Ammon's horn (tissue), 1 donor: ENCODE data around the gene PLEKHA6.
"Not testable (repeated sequence)": the region's sequence is repeated elsewhere in the genome, so short reads cannot be mapped to it uniquely, and the experiment has no call there.

ENCODE experiments used
- DNase-seq: peaks from one replicate; pipeline ENCODE4 v3.0.0-alpha.2; 2016; ENCODE audit warnings: low spot score

Gene PLEKHA6

DNA sequence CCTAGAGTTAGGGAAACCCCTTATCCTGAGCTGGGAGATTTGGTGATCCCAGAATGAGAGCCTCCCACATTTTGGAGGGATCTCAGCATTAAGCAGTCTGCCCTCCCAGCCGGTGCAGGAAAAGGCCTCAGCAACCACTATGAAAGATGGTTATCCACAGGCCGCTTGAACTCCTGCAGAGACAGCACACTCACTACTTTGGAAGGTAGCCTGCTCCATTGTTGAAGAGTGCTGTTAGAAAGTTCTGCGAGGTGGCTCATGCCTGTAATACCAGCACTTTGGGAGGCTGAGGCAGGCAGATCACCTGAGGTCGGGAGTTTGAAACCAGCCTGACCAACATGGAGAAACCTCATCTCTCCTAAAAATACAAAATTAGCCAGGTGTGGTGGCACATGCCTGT lies 48.8 kb downstream of the PLEKHA6 start:
- not testable (repeated sequence) for DNase-seq

DNA sequence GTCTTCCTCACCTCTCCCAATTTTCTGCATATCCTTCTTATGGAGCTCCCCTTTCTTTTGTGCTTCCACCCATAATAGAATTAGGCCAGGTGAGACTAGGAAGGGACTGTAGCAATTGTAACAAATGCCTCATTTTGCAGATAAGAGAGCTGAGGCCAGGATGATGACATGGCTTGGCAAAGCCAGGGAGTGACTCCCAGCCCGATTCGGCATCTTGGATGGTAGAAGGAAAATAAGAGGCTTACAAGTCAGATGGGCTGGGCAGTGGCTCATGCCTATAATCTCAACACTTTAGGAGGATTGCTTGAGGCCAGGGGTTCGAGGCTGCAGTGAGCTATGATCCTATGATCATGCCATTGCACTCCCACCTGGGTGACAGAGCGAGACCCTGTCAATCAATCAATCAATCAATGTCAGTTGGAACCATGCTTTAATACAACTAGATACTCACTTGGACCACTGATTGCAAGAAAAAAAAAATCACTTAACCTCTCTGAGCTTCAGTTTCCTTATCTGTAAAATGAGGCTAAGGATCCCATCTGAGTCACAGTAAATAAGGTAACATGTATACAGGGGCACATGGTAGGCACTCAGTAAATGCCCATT lies 51.6 kb downstream of the PLEKHA6 start:
- no peak for DNase-seq

DNA sequence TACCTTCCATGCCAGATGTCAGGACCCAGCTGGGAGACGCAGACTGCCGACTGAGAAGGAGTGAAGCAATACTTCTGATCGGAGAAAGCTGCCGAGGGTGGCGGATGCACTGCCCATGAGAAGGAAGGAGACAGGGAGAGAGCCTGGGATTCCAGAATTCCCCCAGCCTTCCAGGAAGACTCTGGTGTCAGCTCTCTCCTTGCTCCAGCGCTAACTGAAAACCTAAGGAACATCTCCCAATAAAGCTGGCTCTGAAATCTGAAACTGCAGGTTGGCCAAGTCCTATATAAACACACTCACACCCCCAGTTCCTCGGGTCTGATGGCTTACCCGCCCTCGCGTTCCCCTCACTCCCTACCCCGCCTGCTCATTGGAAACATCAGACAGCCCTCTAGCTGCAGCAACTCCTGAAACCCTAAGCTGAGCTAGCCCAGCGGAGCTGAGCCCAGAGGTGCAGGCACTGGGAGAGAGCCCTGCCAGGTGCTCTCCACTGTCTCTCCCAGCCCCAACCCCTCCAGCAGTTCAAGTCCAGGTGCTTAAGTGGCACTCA lies 52.3 kb downstream of the PLEKHA6 start:
- DNase-seq = peak; percentile 47

DNA sequence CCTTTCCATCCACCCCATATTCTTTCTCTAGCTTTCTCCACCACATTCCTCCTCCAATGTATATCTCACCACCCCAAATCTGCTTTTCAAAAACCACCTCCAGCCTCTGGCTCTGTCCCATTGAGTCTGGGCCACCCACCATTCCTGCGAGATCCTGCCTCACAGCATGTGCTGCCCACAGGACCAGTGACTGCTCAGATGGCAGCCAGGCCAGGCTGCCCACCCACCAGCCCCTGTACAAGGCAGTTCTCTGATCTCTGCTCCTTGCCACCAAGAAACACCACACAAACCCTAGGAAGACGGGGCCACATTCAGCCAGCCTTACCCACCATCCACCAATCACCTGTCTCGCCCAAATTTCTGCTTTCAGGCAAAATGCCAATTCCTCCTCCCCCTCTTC lies 53.7 kb downstream of the PLEKHA6 start:
- no peak for DNase-seq

DNA sequence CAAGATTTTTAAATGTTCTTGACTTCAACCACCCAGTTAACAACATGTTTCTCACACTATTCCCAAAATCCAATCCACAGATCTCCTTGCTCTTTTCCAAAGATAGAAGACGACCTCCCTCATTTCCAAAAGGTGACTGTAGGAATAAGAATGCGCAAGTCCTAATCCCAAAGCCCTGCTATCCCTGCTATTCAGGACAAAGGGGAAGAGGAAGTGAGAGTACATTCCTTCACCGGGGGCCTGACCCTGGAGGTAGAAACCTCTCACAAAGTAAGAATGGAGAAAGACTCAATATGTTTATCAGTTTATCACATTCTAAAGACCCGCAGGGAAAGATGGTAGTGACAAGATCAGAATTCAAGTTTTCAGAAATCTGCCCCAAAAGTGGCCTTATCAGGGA lies 55.7 kb downstream of the PLEKHA6 start:
- DNase-seq = no peak

DNA sequence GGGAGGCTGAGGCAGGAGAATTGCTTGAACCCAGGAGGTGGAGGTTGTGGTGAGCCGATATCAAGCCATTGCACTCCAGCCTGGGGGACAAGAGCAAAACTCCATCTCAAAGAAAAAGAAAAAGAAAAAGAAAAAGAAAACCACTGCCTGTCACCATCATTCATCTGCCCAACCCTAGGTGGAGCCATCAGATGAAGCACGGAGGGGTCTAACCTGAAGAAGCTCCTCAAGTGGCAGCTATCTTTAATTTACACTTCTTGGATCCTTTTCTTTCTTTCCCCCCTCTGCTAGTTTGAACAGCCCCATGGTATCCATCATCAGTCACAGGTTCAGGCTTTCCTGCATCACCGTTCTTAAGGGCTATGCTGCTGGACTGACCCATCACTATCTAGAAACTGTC lies 57.0 kb downstream of the PLEKHA6 start:
- no peak for DNase-seq

DNA sequence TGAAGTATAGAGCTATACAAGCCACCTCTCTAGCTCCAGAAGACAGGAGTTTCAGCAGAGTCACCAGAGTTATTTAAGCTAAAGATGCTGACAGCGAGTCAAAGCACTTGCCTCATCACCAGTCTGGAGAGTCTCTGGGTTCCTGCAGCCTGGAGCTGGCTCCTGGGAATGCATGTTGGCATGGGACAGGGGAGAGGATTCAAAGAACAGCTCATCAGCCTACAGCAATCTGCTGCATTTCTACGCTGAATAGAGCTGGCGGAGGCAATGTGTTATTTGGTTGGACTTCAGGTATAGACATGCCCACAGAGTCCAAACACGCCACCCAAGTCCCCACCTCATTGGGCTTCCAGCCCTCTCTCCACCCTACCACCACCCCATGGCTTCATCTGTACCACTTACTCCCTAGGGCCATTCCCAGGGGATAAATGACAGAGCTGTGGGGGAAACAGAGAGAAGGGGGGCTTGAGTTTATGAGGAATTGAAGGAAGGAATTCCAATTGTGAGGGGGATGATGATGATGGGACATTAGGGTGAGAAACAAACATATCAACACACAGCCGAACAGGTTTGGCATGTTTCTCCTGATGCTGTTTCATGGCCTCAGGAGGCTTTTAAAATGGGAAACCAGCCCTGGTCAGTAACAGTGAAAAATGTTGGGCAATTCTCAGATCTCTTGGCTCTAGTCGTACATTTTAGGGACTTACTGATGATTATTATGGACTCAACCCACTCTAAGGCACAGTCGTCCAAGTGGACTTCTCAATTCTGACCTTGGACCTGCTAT lies 58.4 kb downstream of the PLEKHA6 start:
- peak; percentile 63 for DNase-seq

DNA sequence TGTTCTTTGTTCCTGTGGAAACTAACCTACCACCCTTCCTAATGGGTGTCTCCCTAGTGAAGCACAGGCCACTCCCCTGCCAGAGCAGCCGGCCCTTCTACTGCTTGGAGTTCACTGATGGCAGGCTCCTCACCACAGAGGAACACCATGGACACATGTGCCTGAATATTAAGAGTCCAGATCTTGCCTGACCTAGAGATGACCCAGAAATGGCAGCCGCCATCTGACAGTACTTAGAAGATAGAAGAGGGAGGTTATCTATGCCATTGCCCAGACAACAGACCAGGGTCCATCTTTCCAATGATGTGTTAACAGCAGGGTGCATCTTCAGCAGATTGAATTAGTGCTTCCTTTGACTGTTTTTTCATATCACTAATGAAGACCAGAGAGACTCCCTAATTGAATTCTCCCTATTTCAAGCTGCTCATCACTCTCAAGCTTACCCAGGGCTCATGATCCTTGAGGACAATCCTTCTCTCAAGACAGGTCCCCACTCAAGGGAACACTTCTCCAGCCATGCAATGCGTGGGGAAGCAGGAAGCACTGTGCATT lies 59.8 kb downstream of the PLEKHA6 start:
- DNase-seq = no peak

DNA sequence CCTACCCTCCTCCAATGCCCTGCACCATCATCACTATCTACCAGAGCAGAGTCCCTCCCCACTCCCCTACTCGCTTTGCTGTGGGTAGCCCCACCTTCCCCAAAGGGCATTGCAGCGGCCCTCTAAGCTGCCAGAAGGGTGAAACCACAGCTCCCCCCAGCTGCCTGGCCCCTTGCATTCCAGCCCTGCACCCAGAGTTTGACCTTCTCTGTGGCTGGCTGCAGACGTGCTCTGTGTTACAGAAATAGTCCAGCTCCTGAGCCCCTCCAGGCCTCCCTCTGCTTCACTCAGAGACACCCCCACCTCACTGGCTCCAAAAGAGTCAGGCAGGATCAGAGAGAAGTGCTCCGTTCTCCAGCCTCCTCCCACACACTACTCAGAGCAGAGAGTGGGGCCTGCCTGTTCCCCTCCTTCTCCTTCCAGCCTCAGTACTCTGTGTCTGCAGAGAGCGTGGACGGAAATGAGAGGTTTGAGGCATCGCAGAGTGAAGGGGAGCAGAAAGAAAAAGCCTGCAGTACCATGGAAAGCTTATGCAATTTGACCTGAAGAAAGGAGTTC lies 63.2 kb downstream of the PLEKHA6 start:
- DNase-seq = peak; percentile 71

DNA sequence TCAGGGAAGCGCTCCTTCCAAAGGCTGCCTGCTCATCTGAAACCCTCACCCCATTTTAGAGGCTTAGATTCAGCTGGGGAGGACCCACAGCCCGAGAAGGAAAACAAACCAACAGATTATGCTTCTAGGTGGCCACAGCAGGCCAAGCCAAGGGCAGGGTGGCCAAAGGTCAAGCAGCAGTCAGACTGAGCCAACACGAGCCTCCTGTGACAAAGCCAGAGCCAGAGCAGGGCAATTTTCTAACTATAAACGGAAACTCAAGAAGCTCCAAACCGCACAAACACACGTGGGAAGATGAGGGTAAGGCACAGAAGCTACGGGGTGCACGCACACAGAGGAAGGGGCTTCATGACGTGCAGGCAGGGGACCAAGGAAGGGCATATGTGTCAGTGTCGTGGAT lies 64.1 kb downstream of the PLEKHA6 start:
- no peak for DNase-seq

DNA sequence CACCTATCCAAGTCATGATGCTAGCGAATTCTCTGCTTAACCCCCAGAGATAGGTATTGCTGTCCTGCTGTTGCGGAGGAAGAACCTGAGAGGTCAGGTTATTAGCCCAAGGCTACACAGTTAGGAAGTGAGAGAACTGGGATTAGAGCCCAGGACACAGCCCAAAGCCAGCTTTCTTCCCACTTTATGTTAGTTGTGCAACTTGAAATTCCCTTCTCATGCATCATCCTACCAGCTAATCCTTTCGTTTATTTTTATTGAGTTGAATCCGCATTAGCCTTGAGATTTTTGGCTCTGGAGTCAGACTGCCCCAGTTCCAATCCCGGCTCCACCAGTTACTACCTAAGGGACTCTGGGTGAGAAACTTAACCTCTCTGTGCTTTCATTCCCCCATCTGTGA lies 65.4 kb downstream of the PLEKHA6 start:
- DNase-seq = no peak

DNA sequence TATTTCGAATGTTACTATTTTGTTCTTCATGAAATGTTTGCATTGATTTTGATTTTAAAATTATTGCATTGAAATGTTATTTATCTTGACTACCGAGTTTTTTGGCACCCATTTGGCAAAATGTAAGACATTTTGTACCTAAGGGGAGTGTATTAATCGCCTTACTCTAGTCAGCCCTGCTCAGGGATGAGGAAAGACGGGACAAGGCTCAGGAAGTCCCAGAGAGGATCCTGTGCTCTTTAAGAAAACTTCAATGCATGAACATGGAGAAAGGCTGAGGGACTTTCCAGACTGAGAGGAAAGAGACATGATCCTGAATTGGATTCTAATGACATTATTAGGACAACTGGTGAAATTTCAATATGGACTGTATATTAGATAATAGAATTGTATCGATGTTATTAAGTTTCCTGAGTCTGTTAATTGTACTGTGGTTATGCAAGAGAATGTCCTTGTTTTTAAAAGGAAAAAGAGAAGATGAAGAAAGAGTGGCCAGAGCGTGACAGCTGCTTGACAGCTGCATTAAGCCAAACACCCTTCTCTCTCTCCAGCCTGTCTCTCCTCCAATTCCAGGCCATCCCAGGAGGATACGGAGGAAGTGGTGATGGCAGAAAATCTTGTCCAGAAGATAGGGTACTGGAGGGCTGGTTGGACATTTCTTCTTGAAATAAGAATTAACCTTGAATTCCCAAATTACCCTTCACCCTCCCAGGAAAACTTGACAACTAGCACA lies 66.0 kb downstream of the PLEKHA6 start:
- DNase-seq = no peak

DNA sequence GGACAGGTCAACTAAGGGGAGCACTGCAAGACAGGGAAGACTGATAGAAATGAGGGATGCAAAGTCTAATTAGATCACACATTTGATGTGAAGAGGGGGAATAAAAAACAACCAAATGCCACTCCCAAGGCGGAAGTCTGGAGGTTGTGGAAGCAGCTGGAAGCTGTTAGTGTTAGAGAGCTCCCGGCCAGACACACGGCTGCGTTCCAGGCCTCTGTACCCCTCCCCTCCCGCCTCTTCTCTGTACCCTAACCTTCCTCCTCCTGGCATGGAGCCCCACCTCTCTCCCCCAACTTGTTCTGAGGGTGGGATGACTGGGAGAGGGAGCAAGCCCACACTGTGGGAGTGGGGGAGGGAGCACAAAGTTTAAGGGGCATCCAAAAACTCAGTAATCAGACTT lies 67.0 kb downstream of the PLEKHA6 start:
- no peak for DNase-seq

DNA sequence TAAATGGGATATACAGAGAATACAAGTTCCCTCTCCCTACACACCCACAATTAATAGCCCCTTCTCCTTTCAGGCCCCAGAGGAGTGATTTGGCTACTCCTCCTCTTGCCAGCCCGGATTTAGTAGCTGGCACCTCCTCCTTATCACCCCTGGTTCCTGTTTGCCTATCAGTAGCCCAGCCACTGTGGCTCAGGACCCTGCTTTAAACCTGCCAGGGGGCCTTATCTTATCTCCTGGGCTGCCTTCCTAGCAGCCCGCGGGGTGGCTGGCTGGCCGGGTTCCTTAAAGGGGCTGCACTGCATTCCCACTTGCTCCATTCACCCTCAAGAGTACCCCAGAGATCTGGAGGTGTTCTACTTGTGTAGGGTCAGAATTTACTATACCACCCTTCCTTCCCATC lies 70.4 kb downstream of the PLEKHA6 start:
- DNase-seq = no peak

DNA sequence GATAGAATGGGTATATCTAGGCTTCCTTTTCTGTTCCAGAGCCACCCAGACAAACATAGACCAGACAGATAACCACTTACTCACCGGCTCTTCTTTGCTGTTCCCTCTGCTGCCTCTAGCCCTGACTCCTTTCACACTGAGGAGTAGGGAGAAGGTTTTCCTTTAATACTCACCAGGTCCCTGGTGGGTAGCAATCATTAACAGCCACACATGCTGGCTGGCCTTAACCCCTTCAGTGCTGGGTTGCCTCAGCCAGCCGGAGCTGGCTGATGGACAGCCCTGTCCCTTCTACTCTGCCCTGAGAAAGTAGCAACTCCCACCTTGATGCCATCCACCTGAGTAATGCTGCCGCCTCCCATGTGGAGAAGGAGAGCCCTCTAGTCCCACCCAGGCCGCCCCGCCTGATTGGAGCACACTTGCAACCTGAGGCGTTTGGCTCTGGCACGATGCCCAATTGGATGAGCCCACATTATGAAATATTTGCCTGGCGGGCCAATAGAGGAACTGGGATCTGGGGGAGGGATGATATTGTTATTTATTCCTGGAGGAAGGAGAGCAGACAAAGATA lies 71.6 kb downstream of the PLEKHA6 start:
- DNase-seq = no peak

DNA sequence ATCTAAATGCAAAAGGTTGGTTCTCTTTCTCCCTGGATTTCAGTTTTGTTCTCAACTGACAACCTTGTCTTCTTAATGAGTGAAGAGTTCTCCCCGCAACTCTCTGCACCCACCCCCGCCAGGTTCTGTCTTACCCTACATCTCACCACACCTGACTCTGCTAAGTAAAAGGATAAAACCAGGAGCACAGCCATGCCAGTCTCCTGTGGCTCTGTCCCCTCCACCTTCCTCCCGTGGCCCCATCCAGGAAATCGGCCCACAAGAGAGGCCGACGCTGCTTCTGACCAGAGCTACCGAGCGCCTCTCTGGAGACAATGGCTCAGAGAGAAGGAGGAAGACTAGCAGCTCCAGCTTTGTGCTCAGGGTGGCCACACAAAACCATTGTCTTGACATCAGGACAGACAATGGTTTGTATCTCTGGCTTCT lies 72.2 kb downstream of the PLEKHA6 start:
- peak; percentile 59 for DNase-seq

DNA sequence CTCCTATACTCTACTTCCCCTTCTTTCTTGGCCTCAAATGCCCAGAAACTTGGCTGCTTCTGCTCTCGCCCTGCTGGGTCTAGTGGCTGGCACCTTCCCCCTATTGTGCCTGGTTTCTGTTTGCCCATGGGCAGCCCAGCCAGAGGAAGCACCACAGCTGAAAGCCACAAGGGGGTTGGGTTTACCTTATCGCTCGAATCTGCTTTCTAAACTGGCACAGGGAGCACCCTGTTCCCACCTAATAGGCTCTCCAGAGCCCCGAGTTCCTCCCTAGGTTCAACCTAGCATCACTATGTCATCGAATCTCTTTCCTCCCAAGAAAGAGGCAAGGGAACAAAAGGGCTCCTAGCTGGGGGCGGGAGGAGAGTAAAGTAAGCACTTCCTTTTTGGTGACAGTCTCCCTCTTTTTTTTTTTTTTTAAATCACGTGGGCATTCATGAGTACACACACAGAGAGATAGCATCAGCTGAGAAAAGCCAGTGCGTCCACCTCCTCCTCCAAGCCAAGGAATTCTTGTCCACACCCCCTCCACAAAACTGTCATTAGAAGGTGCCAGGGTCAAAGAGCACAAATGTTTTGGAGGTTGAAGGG lies 72.8 kb downstream of the PLEKHA6 start:
- peak; percentile 84 for DNase-seq

DNA sequence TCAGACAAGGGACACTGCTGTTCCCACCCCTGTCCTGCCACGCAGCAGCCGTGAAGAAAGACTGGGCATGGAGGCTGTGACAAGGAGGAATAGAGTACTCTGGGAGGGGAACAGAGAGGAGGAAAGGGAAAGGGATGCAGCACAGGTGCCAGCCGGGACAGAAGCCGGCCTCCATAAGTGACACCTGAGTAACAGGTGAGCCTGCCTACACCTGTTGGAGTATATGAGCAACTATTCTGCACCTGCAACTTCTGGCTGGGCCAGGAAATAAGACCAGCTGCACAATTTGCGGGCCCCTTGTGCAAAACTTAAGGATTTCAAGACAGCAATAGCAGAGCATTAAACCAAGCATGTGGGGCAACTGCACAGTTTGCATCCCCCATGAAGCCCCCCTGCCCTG lies 73.4 kb downstream of the PLEKHA6 start:
- no peak for DNase-seq

DNA sequence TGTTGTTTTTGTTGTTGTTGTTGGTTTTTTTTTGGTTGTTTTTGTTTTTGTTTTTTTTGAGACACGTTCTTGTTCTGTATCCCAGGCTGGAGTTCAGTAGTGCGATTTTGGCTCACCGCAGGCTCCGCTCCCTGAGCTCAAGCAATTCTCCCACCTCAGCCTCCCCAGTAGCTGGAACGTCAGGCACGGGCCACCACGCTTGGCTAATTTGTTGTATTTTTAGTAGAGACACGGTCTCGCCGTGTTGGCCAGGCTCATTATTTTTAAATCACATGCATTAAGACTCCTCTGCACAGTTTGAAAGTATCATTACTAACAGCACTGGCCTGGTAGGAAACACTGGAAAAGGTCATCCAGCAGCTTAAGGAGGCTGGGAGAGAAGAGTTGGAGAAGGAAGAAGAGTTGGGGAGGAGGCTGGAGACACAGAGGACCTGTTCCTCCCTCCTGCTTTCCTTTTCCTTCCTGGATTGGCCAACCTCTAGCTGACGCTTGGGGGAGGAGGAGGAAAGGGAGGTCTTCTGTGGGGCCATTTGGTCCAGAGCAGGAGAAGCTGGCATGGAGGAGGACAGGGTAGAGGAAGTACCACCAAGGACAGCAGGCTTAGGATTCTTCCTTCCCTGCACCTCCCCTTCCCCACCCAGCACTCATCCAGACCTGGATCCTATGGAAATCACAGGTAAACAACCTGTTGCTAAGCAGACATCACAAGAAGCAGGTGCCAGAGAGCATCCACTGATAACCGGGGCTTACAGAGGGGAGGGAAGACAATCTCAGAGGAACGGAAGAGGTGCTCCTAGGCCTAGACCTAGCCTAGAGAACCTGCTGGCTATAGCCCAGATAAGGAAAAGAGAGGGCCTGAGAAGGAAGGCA lies 74.1 kb downstream of the PLEKHA6 start:
- DNase-seq = no peak

DNA sequence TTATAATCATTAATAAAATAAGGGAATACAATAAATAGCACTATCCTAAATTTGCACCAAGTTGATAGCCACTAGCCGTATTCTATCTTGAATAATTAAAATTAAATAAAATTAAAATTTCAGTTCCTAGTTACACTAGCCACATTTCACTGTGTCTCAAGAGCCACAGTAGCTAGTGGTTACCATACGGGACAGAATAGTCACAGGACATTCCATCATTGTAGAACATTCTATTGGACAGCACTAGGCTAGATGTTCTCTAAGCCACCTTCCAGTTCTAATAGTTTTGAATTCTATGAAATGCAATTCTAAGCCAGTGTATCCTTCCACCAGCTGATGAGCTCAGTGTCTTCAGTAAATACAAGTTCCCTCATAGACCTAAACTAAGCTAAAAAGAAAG lies 74.8 kb downstream of the PLEKHA6 start:
- DNase-seq = no peak
